Stimulated activated naive B cell treated with anti-CD40 and anti-IgM and Interleukin-4, amounts not matched to agents 10 μg/mL and 1 μg/mL and 100 μg/mL, for 72 hours (primary cell): ENCODE measurements around the gene RBM28.

Experiments
- ATAC-seq, 2 donors: fragments of 150-1000 bp; cut with Tn5 transposase; replicated peaks; 2 replicates each; pipeline ENCODE4 v1.10.0; 2021; ENCODE audit warnings: moderate library complexity in 1 of 2
- DNase-seq: peaks from one replicate; pipeline ENCODE4 v3.0.0; 2021
- H3K27ac Mint-ChIP-seq: one replicate; pipeline ENCODE4 v1.8.0; 2022; ENCODE audit warnings: mild to moderate bottlenecking, mixed read lengths
- H3K27me3 Mint-ChIP-seq, 2 donors: one replicate each; pipeline ENCODE4 v1.8.0; 2022; ENCODE audit warnings: mixed read lengths in 2 of 2
- H3K36me3 Mint-ChIP-seq, 2 donors: one replicate each; pipeline ENCODE4 v1.8.0; 2022; ENCODE audit warnings: mixed read lengths in 2 of 2, mild to moderate bottlenecking in 1 of 2
- H3K4me1 Mint-ChIP-seq, 2 donors: one replicate each; pipeline ENCODE4 v1.8.0; 2022; ENCODE audit warnings: mixed read lengths in 2 of 2, mild to moderate bottlenecking in 1 of 2
- H3K4me3 Mint-ChIP-seq, 2 donors: one replicate each; pipeline ENCODE4 v1.8.0; 2022; ENCODE audit warnings: mild to moderate bottlenecking in 2 of 2, mixed read lengths in 2 of 2, moderate library complexity in 1 of 2
- H3K9me3 Mint-ChIP-seq, 2 donors: one replicate each; pipeline ENCODE4 v1.8.0; 2022; ENCODE audit warnings: mixed read lengths in 2 of 2, mild to moderate bottlenecking in 1 of 2

Gene RBM28, protein sequence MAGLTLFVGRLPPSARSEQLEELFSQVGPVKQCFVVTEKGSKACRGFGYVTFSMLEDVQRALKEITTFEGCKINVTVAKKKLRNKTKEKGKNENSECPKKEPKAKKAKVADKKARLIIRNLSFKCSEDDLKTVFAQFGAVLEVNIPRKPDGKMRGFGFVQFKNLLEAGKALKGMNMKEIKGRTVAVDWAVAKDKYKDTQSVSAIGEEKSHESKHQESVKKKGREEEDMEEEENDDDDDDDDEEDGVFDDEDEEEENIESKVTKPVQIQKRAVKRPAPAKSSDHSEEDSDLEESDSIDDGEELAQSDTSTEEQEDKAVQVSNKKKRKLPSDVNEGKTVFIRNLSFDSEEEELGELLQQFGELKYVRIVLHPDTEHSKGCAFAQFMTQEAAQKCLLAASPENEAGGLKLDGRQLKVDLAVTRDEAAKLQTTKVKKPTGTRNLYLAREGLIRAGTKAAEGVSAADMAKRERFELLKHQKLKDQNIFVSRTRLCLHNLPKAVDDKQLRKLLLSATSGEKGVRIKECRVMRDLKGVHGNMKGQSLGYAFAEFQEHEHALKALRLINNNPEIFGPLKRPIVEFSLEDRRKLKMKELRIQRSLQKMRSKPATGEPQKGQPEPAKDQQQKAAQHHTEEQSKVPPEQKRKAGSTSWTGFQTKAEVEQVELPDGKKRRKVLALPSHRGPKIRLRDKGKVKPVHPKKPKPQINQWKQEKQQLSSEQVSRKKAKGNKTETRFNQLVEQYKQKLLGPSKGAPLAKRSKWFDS

DNA sequence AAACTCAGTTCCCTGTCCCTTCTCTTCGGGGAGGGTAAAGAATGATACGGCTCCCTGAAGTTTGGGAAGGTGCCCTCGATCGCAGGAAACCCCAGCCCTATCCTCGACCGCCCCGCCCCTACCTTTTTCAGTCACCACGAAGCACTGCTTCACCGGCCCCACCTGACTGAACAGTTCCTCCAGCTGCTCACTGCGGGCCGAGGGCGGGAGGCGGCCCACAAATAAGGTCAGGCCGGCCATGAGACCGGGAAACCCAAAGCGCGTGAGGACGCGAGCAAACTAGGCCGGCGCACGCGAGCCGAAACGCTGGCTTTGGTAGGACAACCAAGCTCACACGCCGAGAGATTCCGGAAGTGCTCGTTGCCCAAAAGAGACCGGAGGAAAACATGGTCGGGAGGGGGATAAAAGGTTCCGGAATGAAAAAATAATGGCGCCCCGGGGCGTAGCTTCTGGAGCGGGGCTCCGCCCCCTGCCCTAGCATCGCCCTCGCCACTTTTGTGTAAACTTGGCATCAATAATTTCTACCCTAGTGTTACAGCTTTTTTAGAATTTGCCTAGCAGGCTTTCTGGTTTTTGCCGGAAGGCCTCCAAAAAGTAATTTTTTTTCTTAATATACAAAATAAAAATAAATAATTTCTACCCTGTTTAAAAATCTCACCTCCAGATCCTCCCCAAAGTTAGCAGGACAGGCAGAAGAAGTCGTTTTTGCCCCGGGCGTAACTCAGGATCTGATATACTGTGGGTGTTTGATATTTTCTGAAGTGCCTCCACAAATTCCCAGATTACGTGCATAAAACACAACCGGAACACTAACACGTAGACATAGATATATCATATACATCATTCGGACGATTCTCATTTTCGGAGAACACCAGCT lies at the start of gene RBM28:
TSS of gene RBM28 (minus strand) at position 355 of the 877 bp plus-strand sequence. CDS start at position 240, 115 bp downstream.
- H3K4me1 Mint-ChIP-seq: peaks cover 9 to 22% of the 10 kb centered on the region in 2 donors
- peaks cover 0 to 12% of the 10 kb centered on the region in 2 donors for H3K36me3 Mint-ChIP-seq
- ATAC-seq (peak; percentile 94 to 96), DNase-seq (peak; percentile 89)
- H3K4me3 Mint-ChIP-seq: peak within 1 kb of the TSS; percentile 91 to 97
- peaks cover 10 to 16% of the 10 kb centered on the region in 2 donors for H3K27me3 Mint-ChIP-seq
- H3K27ac Mint-ChIP-seq: peak within 1 kb of the TSS; percentile 98
- H3K9me3 Mint-ChIP-seq: no peaks in the 10 kb centered on the region

DNA sequence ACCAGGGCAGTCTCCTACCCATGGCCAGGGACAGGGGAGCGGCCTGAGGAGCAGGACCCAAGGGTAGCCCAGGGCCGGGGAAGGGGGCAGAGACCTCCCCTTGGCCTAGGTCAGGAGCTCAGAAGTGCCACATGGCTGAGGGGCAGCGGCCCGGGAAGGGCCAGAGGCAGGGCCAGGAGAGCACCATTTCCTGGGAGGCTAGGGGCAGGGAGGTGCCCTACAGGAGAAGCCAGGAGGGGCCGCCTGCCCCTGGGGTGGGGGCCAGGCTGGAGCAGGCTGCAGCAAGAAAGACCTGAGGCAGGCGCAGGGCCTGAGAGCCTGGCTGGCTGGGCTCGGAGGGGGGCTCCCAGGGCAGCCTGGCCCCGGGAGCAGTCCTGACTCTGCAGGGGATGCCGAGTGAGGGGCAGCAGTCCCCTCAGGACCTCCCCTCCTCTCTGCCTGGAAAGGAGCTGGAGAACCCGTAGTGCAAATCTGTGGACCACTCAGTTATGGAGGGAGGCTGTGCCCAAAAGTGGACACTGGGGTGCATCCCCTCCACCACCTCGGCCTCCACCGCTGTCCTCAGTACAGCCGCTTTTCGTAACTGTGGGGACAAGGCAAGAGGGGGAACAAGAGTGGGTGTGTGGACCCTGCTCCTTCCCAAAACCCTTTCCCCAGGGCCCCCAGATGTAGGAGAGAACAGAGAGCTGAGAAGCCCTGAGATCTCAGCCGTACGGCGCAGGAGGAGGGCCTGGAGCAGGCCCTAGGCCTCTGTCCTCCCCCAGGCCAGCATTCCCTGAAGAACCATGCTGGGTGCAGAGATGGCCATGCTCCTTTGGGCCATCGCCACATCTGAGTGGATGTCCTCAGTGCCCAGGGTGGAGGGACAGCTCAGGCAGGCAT lies 49.0 kb upstream of the RBM28 start:
- no peak for ATAC-seq
- H3K4me3 Mint-ChIP-seq: no peak overlapping the region
- no peak overlapping the region for H3K27ac Mint-ChIP-seq
- H3K27me3 Mint-ChIP-seq: peaks cover 6 to 7% of the 10 kb centered on the region in 2 donors
- peaks cover 16 to 33% of the 10 kb centered on the region in 2 donors for H3K36me3 Mint-ChIP-seq
- peaks cover 2 to 13% of the 10 kb centered on the region in 2 donors for H3K4me1 Mint-ChIP-seq
- DNase-seq: no peak
- no peaks in the 10 kb centered on the region for H3K9me3 Mint-ChIP-seq

GRCh38 chr7:128391805-128392204 lies 48.1 kb upstream of the RBM28 start:
- peaks cover 4 to 17% of the 10 kb centered on the region in 2 donors for H3K4me1 Mint-ChIP-seq
- H3K4me3 Mint-ChIP-seq: no peak overlapping the region
- DNase-seq (no peak), ATAC-seq (no peak)
- peaks cover 8 to 9% of the 10 kb centered on the region in 2 donors for H3K27me3 Mint-ChIP-seq
- H3K9me3 Mint-ChIP-seq: no peaks in the 10 kb centered on the region
- H3K36me3 Mint-ChIP-seq: peaks cover 11 to 24% of the 10 kb centered on the region in 2 donors
- H3K27ac Mint-ChIP-seq: no peak overlapping the region

DNA sequence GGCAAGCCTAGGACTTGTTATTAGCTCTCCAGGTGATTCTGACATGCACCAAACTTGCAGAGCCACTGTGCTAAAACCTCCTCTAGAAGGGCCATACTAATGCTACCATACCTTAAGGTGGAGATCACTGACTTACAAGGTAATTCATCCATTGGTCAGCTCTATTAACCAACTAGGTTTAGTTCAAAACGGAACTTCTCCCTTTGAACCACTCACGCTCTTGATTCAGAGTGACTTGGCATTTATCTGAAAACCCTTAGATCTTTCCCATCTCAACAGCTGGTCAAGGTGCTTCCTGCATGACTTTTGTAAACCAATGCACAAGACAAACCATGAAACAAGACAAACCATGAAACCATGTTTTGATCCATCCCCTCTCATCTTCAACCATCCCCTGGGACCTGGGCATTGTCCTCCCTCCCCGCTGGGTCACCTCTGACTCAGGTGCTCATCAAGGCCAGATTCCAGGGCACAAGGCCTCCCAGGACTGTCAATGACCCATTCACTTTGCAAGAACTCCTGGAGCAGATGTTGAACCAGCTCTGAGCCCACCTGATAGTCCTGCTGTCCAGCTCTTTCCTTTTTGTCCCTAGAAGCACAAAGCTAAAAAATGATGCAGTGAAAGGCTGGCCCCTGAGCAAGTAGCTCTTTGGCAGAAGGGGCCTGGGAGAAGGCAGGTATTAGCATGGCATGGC lies 47.3 kb upstream of the RBM28 start:
- H3K27me3 Mint-ChIP-seq: peaks cover 8 to 9% of the 10 kb centered on the region in 2 donors
- H3K4me1 Mint-ChIP-seq: peaks cover 4 to 17% of the 10 kb centered on the region in 2 donors
- ATAC-seq (no peak), DNase-seq (no peak)
- H3K27ac Mint-ChIP-seq: no peak overlapping the region
- H3K36me3 Mint-ChIP-seq: peaks cover 7 to 16% of the 10 kb centered on the region in 2 donors
- no peaks in the 10 kb centered on the region for H3K9me3 Mint-ChIP-seq
- no peak overlapping the region for H3K4me3 Mint-ChIP-seq

DNA sequence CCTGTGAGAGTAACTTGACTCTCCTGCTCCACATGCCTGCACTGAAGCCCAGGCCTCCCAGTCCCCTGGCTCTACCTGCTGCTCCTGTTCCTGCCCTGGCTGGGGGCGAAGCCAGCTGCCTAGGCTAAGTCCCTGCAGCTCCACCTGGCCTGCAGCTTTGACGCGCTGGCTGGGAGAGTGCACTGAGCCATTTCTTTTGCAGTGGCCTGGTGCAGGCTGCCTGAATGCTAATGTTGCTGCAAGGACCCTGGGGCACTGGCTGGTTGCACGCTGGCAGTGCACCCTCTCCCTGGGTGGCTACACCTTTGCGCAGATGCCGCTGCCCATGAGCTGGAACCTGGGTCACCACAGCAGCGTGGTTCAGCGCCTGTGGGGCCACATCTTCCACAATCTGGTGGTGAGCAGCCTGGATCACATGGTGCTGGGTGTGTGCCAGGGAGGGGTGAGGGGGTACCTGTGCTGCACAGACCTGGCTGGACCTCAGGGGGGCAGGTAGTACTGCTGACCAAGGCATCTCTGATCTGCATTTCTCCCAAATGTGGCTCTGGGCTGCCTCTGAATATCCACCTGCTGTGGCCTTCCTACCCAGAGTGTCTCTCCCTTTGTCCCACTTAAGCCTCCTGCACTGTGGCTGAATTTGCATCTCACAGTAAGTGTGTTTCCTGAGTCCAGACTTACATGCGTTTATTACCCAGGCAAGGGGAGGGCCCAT lies 46.1 kb upstream of the RBM28 start:
- no peaks in the 10 kb centered on the region for H3K9me3 Mint-ChIP-seq
- no peak for ATAC-seq
- H3K36me3 Mint-ChIP-seq: peaks cover 4 to 16% of the 10 kb centered on the region in 2 donors
- H3K4me1 Mint-ChIP-seq: peaks cover 4 to 17% of the 10 kb centered on the region in 2 donors
- peaks cover 8 to 9% of the 10 kb centered on the region in 2 donors for H3K27me3 Mint-ChIP-seq
- H3K27ac Mint-ChIP-seq: no peak overlapping the region
- DNase-seq: no peak
- H3K4me3 Mint-ChIP-seq: no peak overlapping the region

GRCh38 chr7:128389085-128389617 lies 45.4 kb upstream of the RBM28 start:
- no peak overlapping the region for H3K4me3 Mint-ChIP-seq
- ATAC-seq: no peak
- H3K36me3 Mint-ChIP-seq: peaks cover 4 to 12% of the 10 kb centered on the region in 2 donors
- H3K4me1 Mint-ChIP-seq: peaks cover 4 to 17% of the 10 kb centered on the region in 2 donors
- no peak overlapping the region for H3K27ac Mint-ChIP-seq
- H3K27me3 Mint-ChIP-seq: peaks cover 8 to 9% of the 10 kb centered on the region in 2 donors
- H3K9me3 Mint-ChIP-seq: no peaks in the 10 kb centered on the region
- no peak for DNase-seq

DNA sequence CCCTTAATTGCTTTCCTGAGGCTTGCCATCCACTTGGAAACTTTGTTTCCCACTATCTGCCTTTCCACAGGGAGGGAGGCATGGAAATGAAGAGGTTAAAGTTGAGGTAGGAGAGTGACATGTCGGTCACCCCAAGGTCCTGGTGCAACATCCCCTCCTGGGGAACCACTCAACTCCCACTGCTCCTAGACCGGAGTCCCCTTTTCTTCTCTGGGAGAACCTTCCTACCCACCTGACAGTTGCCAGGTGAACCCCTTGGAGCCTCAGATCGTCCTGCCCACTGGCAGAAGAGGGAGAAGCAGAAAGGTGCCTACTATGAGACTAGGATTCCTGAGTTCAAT lies 44.4 kb upstream of the RBM28 start:
- H3K4me1 Mint-ChIP-seq: peaks cover 4 to 17% of the 10 kb centered on the region in 2 donors
- no peak for DNase-seq
- peaks cover 2 to 10% of the 10 kb centered on the region in 2 donors for H3K36me3 Mint-ChIP-seq
- no peak overlapping the region for H3K27ac Mint-ChIP-seq
- ATAC-seq: peak in 1 of 2 donors; percentile 5
- no peak overlapping the region for H3K4me3 Mint-ChIP-seq
- peaks cover 8 to 9% of the 10 kb centered on the region in 2 donors for H3K27me3 Mint-ChIP-seq
- H3K9me3 Mint-ChIP-seq: no peaks in the 10 kb centered on the region

- Mint-ChIP-seq H3K4me1 (peaks cover 4 to 17% of the 10 kb centered on the region in 2 donors), H3K9me3 (no peaks in the 10 kb centered on the region), H3K36me3 (peaks cover 2 to 10% of the 10 kb centered on the region in 2 donors), H3K27me3 (peaks cover 8 to 9% of the 10 kb centered on the region in 2 donors), H3K27ac (peak overlapping the region; percentile 51), H3K4me3 (no peak overlapping the region)
- DNase-seq (peak; percentile 50), ATAC-seq (peak; percentile 84 to 85)
Measured at GRCh38 chr7:128387216-128388144, 43.8 kb upstream of the RBM28 start.

DNA sequence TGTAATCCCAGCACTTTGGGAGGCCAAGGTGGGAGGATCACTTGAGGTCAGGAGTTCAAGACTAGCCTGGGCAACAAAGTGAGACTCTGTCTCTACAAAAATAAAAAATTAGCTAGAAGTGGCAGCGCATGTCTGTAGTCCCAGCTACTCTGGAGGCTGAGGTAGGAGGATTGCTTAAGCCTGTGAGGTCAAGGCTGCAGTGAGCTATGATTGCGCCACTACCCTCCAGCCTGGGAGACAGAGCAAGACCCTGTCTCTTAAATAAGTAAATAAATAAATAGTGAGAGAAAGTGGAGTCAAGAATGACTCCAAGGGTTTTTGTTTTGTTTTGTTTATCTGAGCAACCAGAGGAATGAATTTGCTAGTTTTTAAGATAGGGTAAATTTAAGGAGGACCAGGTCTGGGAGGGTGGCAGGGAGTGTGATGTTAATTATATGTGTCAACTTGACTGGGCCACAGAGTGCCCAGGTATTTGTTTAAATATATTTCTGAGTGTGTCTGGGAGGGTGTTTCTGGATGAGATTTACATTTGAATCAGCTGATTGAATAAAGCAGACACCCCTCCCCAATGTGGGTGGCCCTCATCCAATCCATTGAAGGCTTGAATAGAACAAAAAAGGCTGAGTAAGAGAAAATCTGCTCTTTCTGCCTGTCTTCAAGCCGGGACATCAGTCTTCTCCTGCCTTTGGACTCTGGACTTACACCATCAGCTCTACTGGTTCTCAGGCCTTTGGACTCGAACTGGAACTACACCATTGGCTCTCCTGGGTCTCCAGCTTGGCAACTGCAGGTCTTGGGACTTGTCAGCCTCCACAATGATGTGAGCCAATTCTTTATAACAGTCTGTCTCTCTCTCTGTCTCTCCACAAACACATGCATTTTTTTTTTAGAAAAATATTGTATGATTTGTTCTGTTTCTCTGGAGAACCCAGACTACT lies 42.5 kb upstream of the RBM28 start:
- H3K9me3 Mint-ChIP-seq: no peaks in the 10 kb centered on the region

GRCh38 chr7:128384726-128385125 lies 41.0 kb upstream of the RBM28 start:
- Mint-ChIP-seq H3K4me3 (no peak overlapping the region), H3K9me3 (no peaks in the 10 kb centered on the region), H3K27me3 (peaks cover 8 to 13% of the 10 kb centered on the region in 2 donors), H3K4me1 (peaks cover 4 to 11% of the 10 kb centered on the region in 2 donors), H3K27ac (no peak overlapping the region), H3K36me3 (no peaks in the 10 kb centered on the region)
- no peak for DNase-seq
- no peak for ATAC-seq

More for the DNA sequence above, 42.5 kb upstream of the RBM28 start:
- peaks cover 2 to 3% of the 10 kb centered on the region in 2 donors for H3K36me3 Mint-ChIP-seq
- DNase-seq (no peak), ATAC-seq (no peak)
- no peak overlapping the region for H3K27ac Mint-ChIP-seq
- peaks cover 8 to 10% of the 10 kb centered on the region in 2 donors for H3K27me3 Mint-ChIP-seq
- H3K4me1 Mint-ChIP-seq: peaks cover 4 to 15% of the 10 kb centered on the region in 2 donors
- no peak overlapping the region for H3K4me3 Mint-ChIP-seq
